Spleen (tissue), 7 donors: ENCODE measurements around the gene NUMBL.

Experiments used
- CTCF ChIP-seq, 11 experiments: fragments of 200-600 bp in 7 of 11; fragments of 450-650 bp in 4 of 11; sonication (generic) in 4 of 11; IDR thresholded peaks in 8 of 11; conservative IDR thresholded peaks in 3 of 11; 1 replicate in 7 of 11; 2 replicates in 4 of 11; pipeline versions ENCODE4 v1.4.0 to v1.8.0; 2016 to 2021; ENCODE audit warnings: antibody characterized with exemption in 11 of 11, inconsistent platforms in 4 of 11, mild to moderate bottlenecking in 1 of 11
- POLR2A ChIP-seq, 3 donors: fragments of 450-650 bp; IDR thresholded peaks; one replicate each; pipeline ENCODE4 v1.5.1; 2017; ENCODE audit warnings: antibody characterized with exemption in 3 of 3, mild to moderate bottlenecking in 1 of 3
- donor health status: DM: no; HTN: no; CAD: no; lungs with moderate emphysema.
- donor health status: DM: no; HTN: no; CAD: no.
- donor health status: DM: no; HTN: no; CAD: no.

GRCh38 chr19:40690050-40690692, at the start of gene NUMBL:
- TF ChIP-seq CTCF (IDR thresholded peaks at IDR 0.05 in 8 of 11, conservative IDR thresholded peaks at IDR 0.05 in 3 of 11) (no peak), POLR2A (IDR thresholded peaks at IDR 0.05) (no peak)
